ENCODE results near the gene ZDHHC19.
"Not testable (repeated sequence)": the region's sequence is repeated elsewhere in the genome, so short reads cannot be mapped to it uniquely, and the experiment has no call there.

The ZDHHC19 gene

GRCh38 chr3:196198771-196199753, 12.1 kb downstream of the ZDHHC19 start:
- DNase-seq = no peak

- no peak for DNase-seq
Observed at GRCh38 chr3:196198081-196198675, 13.0 kb downstream of the ZDHHC19 start.

GRCh38 chr3:196197524-196197923, 13.7 kb downstream of the ZDHHC19 start:
- DNase-seq = no peak

- no peak for DNase-seq
Observed at GRCh38 chr3:196195664-196196265, 15.4 kb downstream of the ZDHHC19 start.

GRCh38 chr3:196194542-196194915, 16.7 kb downstream of the ZDHHC19 start:
- DNase-seq = no peak

- no peak for DNase-seq
Observed at GRCh38 chr3:196193736-196194541, 17.3 kb downstream of the ZDHHC19 start.

GRCh38 chr3:196193133-196193735, 18.0 kb downstream of the ZDHHC19 start:
- DNase-seq = no peak

- no peak for DNase-seq
Observed at GRCh38 chr3:196192524-196193051, 18.6 kb downstream of the ZDHHC19 start.

- DNase-seq = no peak
Observed at GRCh38 chr3:196192036-196192523, 19.1 kb downstream of the ZDHHC19 start.

GRCh38 chr3:196189566-196190347, 21.4 kb downstream of the ZDHHC19 start:
- no peak for DNase-seq

- no peak for DNase-seq
Observed at GRCh38 chr3:196186651-196187573, 24.3 kb downstream of the ZDHHC19 start.

- no peak for DNase-seq
Observed at GRCh38 chr3:196184881-196185280, 26.3 kb downstream of the ZDHHC19 start.

GRCh38 chr3:196184169-196184432, 27.1 kb downstream of the ZDHHC19 start:
- DNase-seq = not testable (repeated sequence)

- DNase-seq = no peak
Observed at GRCh38 chr3:196181127-196181546, 30.1 kb downstream of the ZDHHC19 start.

GRCh38 chr3:196180346-196180745, 30.9 kb downstream of the ZDHHC19 start:
- DNase-seq = no peak

- peak; percentile 86 for DNase-seq
Observed at GRCh38 chr3:196179380-196180308, 31.6 kb downstream of the ZDHHC19 start.

GRCh38 chr3:196178993-196179379, 32.2 kb downstream of the ZDHHC19 start:
- no peak for DNase-seq

- DNase-seq = no peak
Observed at GRCh38 chr3:196177967-196178366, 33.2 kb downstream of the ZDHHC19 start.

GRCh38 chr3:196177567-196177966, 33.6 kb downstream of the ZDHHC19 start:
- DNase-seq = no peak
